GM13976 (cell line): ENCODE data around the gene CABP2.

ENCODE experiments used
- DNase-seq: peaks from one replicate; pipeline ENCODE4 v3.0.0; 2012; ENCODE audit warnings: low spot score
- CTCF ChIP-seq: IDR thresholded peaks from 2 replicates; pipeline ENCODE4 v1.5.1; 2012; ENCODE audit warnings: borderline replicate concordance, mild to moderate bottlenecking; ENCODE audit not compliant: insufficient read depth; ENCODE audit errors: extremely low read depth, missing control alignments, control extremely low read depth
- in situ Hi-C: fragments of 300-500 bp; cut with MboI; formaldehyde crosslinking; loops from one replicate; pipeline ENCODE4 v1.12.0; 2022; ENCODE audit warnings: low sequenced_read_pairs, mixed read lengths, inconsistent platforms; ENCODE audit not compliant: unreplicated experiment

CABP2 gene

DNA sequence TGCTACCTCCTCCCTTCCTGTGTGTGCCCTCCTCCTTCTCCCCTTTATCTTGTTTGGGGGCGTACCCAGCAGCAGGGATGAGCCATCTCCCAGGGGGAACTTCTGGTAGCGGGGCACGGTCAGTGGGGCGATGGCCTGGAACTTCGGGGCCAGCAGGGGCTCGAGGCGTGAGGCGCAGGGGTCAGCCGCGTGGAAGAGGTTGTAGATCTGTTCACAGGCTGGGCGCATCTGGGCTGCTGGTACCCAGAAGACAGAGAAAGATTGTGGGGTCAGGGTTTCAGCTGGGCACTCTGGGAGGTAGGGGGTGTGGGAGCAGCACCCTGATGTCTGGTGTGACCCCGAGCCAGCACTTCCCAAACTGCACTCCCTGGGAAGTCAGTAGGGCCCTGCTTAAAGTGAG, 27.1 kb downstream of the CABP2 start:
- in situ Hi-C loops = no loop called here
- no peak for TF ChIP-seq CTCF
- DNase-seq = no peak

GRCh38 chr11:67495234-67496005, 27.8 kb downstream of the CABP2 start:
- in situ Hi-C loops = no loop called here
- DNase-seq = no peak
- no peak for TF ChIP-seq CTCF

- in situ Hi-C loops = no loop called here
- TF ChIP-seq CTCF = no peak
- DNase-seq = no peak
Measured at GRCh38 chr11:67494371-67495233, 28.6 kb downstream of the CABP2 start.

DNA sequence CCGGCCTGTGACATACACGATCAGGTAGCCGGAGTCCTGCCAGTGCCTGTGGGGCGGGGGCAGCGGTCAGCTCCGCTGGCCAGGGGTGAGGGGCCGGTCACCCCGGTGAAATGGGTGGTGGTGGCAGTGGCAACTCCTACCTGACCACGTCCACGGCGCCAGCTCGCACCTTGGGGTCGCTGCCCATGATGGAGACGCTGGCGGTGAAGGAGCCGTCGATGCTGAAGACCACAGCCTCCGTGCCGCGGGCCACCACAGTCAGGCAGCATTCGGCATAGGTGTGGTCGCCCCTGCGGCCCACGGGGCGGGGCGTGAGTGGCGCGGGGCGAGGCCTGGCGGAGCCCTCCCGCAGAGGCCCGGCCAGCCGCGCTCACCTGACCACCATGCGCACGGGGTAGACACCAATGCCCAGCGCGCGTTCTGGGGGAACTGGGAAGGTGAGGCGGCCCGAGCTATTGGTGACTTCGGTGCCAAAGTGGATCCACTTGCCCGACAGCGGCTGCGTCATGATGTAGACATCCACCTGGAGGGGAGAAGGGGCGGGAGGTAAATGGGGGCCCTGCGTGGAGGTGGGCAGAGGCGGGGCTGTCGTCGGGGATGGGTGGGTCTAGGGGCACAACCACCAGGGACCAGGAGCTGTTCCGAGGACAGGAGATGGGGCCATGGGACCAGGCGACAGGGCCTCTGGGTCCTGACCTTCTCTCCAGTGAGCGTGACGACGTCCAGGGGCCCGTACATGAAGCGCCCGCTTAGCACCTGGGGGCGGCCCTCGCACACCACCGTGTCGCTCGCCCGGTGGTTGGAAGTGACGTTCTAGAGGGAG, 29.5 kb downstream of the CABP2 start:
- no peak for DNase-seq
- in situ Hi-C loops = no loop called here
- TF ChIP-seq CTCF = no peak

GRCh38 chr11:67492801-67493547, 30.3 kb downstream of the CABP2 start:
- in situ Hi-C loops = no loop called here
- TF ChIP-seq CTCF = no peak
- no peak for DNase-seq
